Thyroid gland (tissue), 4 donors: ENCODE data around the gene RPL36. TPM values are rescaled to one million over a fixed set of nuclear protein-coding genes. Genes with fewer than 3 reads are reported as not detected.

Source experiments
- DNase-seq, 2 donors: peaks; one replicate each; pipeline ENCODE4 v3.0.0-alpha.2; 2019
- H3K27ac ChIP-seq, 3 donors: fragments of 200-600 bp; sonication (generic); 1 replicate in 2 of 3; 2 replicates in 1 of 3; pipeline ENCODE4 v1.5.1; 2016 to 2019; ENCODE audit warnings: mild to moderate bottlenecking in 1 of 3, moderate library complexity in 1 of 3
- H3K27me3 ChIP-seq: fragments of 200-600 bp; sonication (generic); one replicate; pipeline ENCODE4 v1.5.1; 2019
- H3K36me3 ChIP-seq, 2 donors: fragments of 200-600 bp; sonication (generic); one replicate each; pipeline ENCODE4 v1.5.1; 2016 to 2019
- H3K4me1 ChIP-seq, 2 donors: fragments of 200-600 bp; sonication (generic); one replicate each; pipeline ENCODE4 v1.5.1; 2017 to 2019
- H3K4me3 ChIP-seq, 3 donors: fragments of 200-600 bp; sonication (generic); replicated peaks in 1 of 3; 1 replicate in 2 of 3; 2 replicates in 1 of 3; pipeline ENCODE4 v1.5.1; 2016; ENCODE audit warnings: mild to moderate bottlenecking in 1 of 3
- H3K9me3 ChIP-seq: fragments of 200-600 bp; sonication (generic); one replicate; pipeline ENCODE4 v1.5.1; 2017
- CTCF ChIP-seq, 6 experiments: fragments of 200-600 bp in 3 of 6; fragments of 450-650 bp in 3 of 6; sonication (generic) in 3 of 6; IDR thresholded peaks; one replicate each; pipeline ENCODE4 v1.5.1; 2016 to 2019; ENCODE audit warnings: antibody characterized with exemption in 6 of 6, mild to moderate bottlenecking in 2 of 6, inconsistent platforms in 1 of 6, moderate library complexity in 1 of 6
- POLR2A ChIP-seq, 2 donors: fragments of 450-650 bp; IDR thresholded peaks; one replicate each; pipeline ENCODE4 v1.6.1; 2017; ENCODE audit warnings: antibody characterized with exemption in 2 of 2, mild to moderate bottlenecking in 2 of 2, moderate library complexity in 1 of 2
- WGBS, 2 donors: methylation state at CpG; one replicate each; pipeline ENCODE4 v1.1.5; 2017; 5-methylcytosine and 5-hydroxymethylcytosine counted together
- intact Hi-C: fragments of 100-400 bp; cut with DNase I; formaldehyde crosslinking; loops from one replicate; pipeline ENCODE4 v1.15.1; 2023
- total RNA-seq, 4 donors: library from RNA; depleted of rRNA; stranded (reverse); fragments of >200 nt; gene quantifications; one replicate each; pipeline ENCODE4 v1.2.3, GENCODE V29; 2016

RPL36 gene
- total RNA-seq, 4 donors from 2014 or later, result 313 to 561 (median 386) TPM

GRCh38 chr19:5694167-5694955, 4.3 kb downstream of the RPL36 start:
- no peak for DNase-seq
- H3K4me3 ChIP-seq, result no peak overlapping the region
- H3K9me3 ChIP-seq, result no peaks in the 10 kb centered on the region
- TF ChIP-seq CTCF (IDR thresholded peaks at IDR 0.05) (no peak), POLR2A (IDR thresholded peaks at IDR 0.05) (no peak)
- intact Hi-C loops, result loop anchor here (10.0 kb wide), 1 partner anchor 70 kb away; the partner anchor contains the start of genes SAFB and SAFB2
- H3K27me3 ChIP-seq, result no peaks in the 10 kb centered on the region
- H3K27ac ChIP-seq, result no peak overlapping the region
- H3K4me1 ChIP-seq, result peaks cover 13 to 15% of the 10 kb centered on the region in 2 donors
- WGBS, 2 donors, result 89 to 95% methylated on average over 43 to 45 of the region's 45 CpGs
- H3K36me3 ChIP-seq, result peaks cover 55 to 61% of the 10 kb centered on the region in 2 donors

- peaks cover 55 to 66% of the 10 kb centered on the region in 2 donors for H3K36me3 ChIP-seq
- TF ChIP-seq POLR2A (IDR thresholded peaks at IDR 0.05) (no peak), CTCF (IDR thresholded peaks at IDR 0.05) (no peak)
- 90 to 93% methylated on average over 7 to 8 of the region's 8 CpGs for WGBS, 2 donors
- no peak overlapping the region for H3K4me3 ChIP-seq
- H3K4me1 ChIP-seq, result peaks cover 9 to 12% of the 10 kb centered on the region in 2 donors
- H3K9me3 ChIP-seq, result no peaks in the 10 kb centered on the region
- no peak overlapping the region for H3K27ac ChIP-seq
- no peaks in the 10 kb centered on the region for H3K27me3 ChIP-seq
- no peak for DNase-seq
- intact Hi-C loops, result loop anchor here (10.0 kb wide), 1 partner anchor 70 kb away; the partner anchor contains the start of genes SAFB and SAFB2
These were observed 5.0 kb downstream of the RPL36 start for GRCh38 chr19:5694956-5695648.

- H3K27me3 ChIP-seq, result no peaks in the 10 kb centered on the region
- TF ChIP-seq POLR2A (IDR thresholded peaks at IDR 0.05), result no peak
- TF ChIP-seq CTCF (IDR thresholded peaks at IDR 0.05), result no peak
- peaks cover 9 to 12% of the 10 kb centered on the region in 2 donors for H3K4me1 ChIP-seq
- H3K36me3 ChIP-seq, result peaks cover 55 to 72% of the 10 kb centered on the region in 2 donors
- no peak overlapping the region for H3K27ac ChIP-seq
- DNase-seq, result no peak
- no peaks in the 10 kb centered on the region for H3K9me3 ChIP-seq
- WGBS, 2 donors, result 94 to 97% methylated on average over 14 to 28 of the region's 28 CpGs
- H3K4me3 ChIP-seq, result no peak overlapping the region
- intact Hi-C loops, result loop anchor here (10.0 kb wide), 1 partner anchor 71 kb away; the partner anchor contains the start of genes SAFB and SAFB2
These were observed 5.6 kb downstream of the RPL36 start for GRCh38 chr19:5695649-5696195.

- H3K36me3 ChIP-seq, result peaks cover 55 to 73% of the 10 kb centered on the region in 2 donors
- intact Hi-C loops, result loop anchor here (10.0 kb wide), 1 partner anchor 72 kb away; the partner anchor contains the start of genes SAFB and SAFB2
- WGBS, 2 donors, result 90 to 94% methylated on average over 26 to 27 of the region's 42 CpGs
These were observed 6.3 kb downstream of the RPL36 start for GRCh38 chr19:5696196-5697021.

More at GRCh38 chr19:5696196-5697021, 6.3 kb downstream of the RPL36 start:
- Histone ChIP-seq H3K9me3 (no peaks in the 10 kb centered on the region), H3K4me1 (peaks cover 4 to 6% of the 10 kb centered on the region in 2 donors), H3K4me3 (no peak overlapping the region), H3K27ac (no peak overlapping the region), H3K27me3 (no peaks in the 10 kb centered on the region)
- TF ChIP-seq CTCF (IDR thresholded peaks at IDR 0.05) (no peak), POLR2A (IDR thresholded peaks at IDR 0.05) (no peak)
- no peak for DNase-seq
